ENCODE results near the gene TSPYL6.

DNA sequence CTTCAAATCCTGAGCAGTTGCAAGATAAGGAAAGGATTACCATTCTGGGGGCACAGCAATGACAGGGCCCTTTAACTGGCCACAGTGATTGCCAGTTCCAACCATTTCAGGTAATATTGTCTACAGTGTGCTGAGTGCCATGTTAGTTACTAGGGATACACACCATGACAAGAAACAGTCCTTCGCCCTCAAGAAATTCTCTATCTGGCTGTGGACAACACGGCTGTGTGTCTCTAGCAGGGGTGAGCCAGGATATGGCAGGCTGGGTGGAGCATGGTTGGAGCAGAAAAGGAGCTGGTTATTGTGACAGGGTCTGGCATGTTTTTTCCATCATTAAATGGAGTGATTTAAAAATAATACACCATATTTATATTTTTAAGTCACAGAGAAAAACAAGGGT is 31.0 kb downstream of the TSPYL6 start:
- TF ChIP-seq CBX5 (IDR thresholded peaks at IDR 0.05; ENCODE audit: low read depth, low read length) = no peak
- TF ChIP-seq ZNF274 (IDR thresholded peaks at IDR 0.05; ENCODE audit: borderline replicate concordance, extremely low read depth, low read length) = no peak

All from H1 (cell line).